ENCODE results near the gene MAN2B2. TPM values are rescaled to one million over a fixed set of nuclear protein-coding genes. Genes with fewer than 3 reads are reported as not detected.

MAN2B2 gene
- total and polyA plus RNA-seq, 7 donors: 3.0 to 24.3 (median 18.7) TPM

GRCh38 chr4:6548201-6548881 is 26.6 kb upstream of the MAN2B2 start:
- 66 to 70% methylated on average over 8 of the region's 8 CpGs for WGBS, 2 donors
- no peak for DNase-seq
- Histone ChIP-seq H3K27ac (no peak overlapping the region), H3K36me3 (no peaks in the 10 kb centered on the region), H3K4me1 (no peaks in the 10 kb centered on the region), H3K9me3 (peaks cover 0 to 4% (median 0%) of the 10 kb centered on the region in 4 donors), H3K4me3 (no peak overlapping the region), H3K27me3 (peaks cover 0 to 42% (median 3%) of the 10 kb centered on the region in 3 donors)
- TF ChIP-seq EP300 (IDR thresholded peaks at IDR 0.05): no peak
- TF ChIP-seq POLR2AphosphoS5 (IDR thresholded peaks at IDR 0.05): no peak
- no peak for TF ChIP-seq CTCF (IDR thresholded peaks at IDR 0.05)
- TF ChIP-seq POLR2A (IDR thresholded peaks at IDR 0.05): no peak
- intact Hi-C loops (cut with DNase I): loop anchor here (5.0 kb wide), 1 partner anchor 216 kb away; no protein-coding TSS in a partner anchor

GRCh38 chr4:6548882-6549230 is 26.1 kb upstream of the MAN2B2 start:
- 52 to 64% methylated on average over 4 of the region's 4 CpGs for WGBS, 2 donors
- intact Hi-C loops (cut with DNase I): loop anchor here (5.0 kb wide), 1 partner anchor 217 kb away; no protein-coding TSS in a partner anchor
- no peak for DNase-seq
- H3K9me3 ChIP-seq: peaks cover 0 to 4% (median 0%) of the 10 kb centered on the region in 4 donors
- H3K27me3 ChIP-seq: peaks cover 0 to 42% (median 3%) of the 10 kb centered on the region in 3 donors
- H3K4me3 ChIP-seq: no peak overlapping the region
- no peaks in the 10 kb centered on the region for H3K4me1 ChIP-seq
- no peaks in the 10 kb centered on the region for H3K36me3 ChIP-seq
- TF ChIP-seq EP300 (IDR thresholded peaks at IDR 0.05): no peak
- TF ChIP-seq CTCF (IDR thresholded peaks at IDR 0.05): no peak
- no peak for TF ChIP-seq POLR2A (IDR thresholded peaks at IDR 0.05)
- TF ChIP-seq POLR2AphosphoS5 (IDR thresholded peaks at IDR 0.05): no peak
- H3K27ac ChIP-seq: no peak overlapping the region

GRCh38 chr4:6549445-6549844 is 25.5 kb upstream of the MAN2B2 start:
- no peak for DNase-seq
- Histone ChIP-seq H3K27me3 (peaks cover 0 to 44% (median 3%) of the 10 kb centered on the region in 3 donors), H3K36me3 (no peaks in the 10 kb centered on the region), H3K4me3 (no peak overlapping the region), H3K9me3 (peaks cover 0 to 4% (median 0%) of the 10 kb centered on the region in 4 donors), H3K4me1 (no peaks in the 10 kb centered on the region), H3K27ac (no peak overlapping the region)
- intact Hi-C loops (cut with DNase I): loop anchor here (5.0 kb wide), 1 partner anchor 217 kb away; no protein-coding TSS in a partner anchor
- TF ChIP-seq CTCF (IDR thresholded peaks at IDR 0.05): no peak
- TF ChIP-seq POLR2A (IDR thresholded peaks at IDR 0.05): no peak
- no peak for TF ChIP-seq EP300 (IDR thresholded peaks at IDR 0.05)
- WGBS, 2 donors: 14 to 33% methylated on average over 7 of the region's 7 CpGs

- Histone ChIP-seq H3K9me3 (peaks cover 0 to 4% (median 0%) of the 10 kb centered on the region in 4 donors), H3K27ac (no peak overlapping the region), H3K36me3 (no peaks in the 10 kb centered on the region), H3K4me1 (no peaks in the 10 kb centered on the region), H3K4me3 (no peak overlapping the region), H3K27me3 (peaks cover 0 to 45% (median 3%) of the 10 kb centered on the region in 3 donors)
- DNase-seq: no peak
- 54 to 66% methylated on average over 13 of the region's 13 CpGs for WGBS, 2 donors
- intact Hi-C loops (cut with DNase I): loop anchor here (5.0 kb wide), 1 partner anchor 218 kb away; no protein-coding TSS in a partner anchor
- TF ChIP-seq EP300 (IDR thresholded peaks at IDR 0.05): no peak
- no peak for TF ChIP-seq POLR2A (IDR thresholded peaks at IDR 0.05)
- TF ChIP-seq POLR2AphosphoS5 (IDR thresholded peaks at IDR 0.05): no peak
- no peak for TF ChIP-seq CTCF (IDR thresholded peaks at IDR 0.05)
Measured at GRCh38 chr4:6549890-6550620, 24.9 kb upstream of the MAN2B2 start.

All from sigmoid colon (tissue), 7 donors.